GM18498 (cell line): ENCODE results near the gene EIF4G3.

ENCODE experiments used
- ATAC-seq: cut with Tn5 transposase; IDR thresholded peaks from one replicate; pipeline ENCODE4 v1.9.1; 2021; ENCODE audit warnings: mild to moderate bottlenecking, moderate library complexity; ENCODE audit not compliant: unreplicated experiment

EIF4G3 gene

GRCh38 chr1:20786253-20787028 lies 390.3 kb downstream of the EIF4G3 start:
- peak; percentile 77 for ATAC-seq

- no peak for ATAC-seq
Observed at GRCh38 chr1:20785907-20786252, 390.8 kb downstream of the EIF4G3 start.

GRCh38 chr1:20775700-20776099 lies 401.0 kb downstream of the EIF4G3 start:
- no peak for ATAC-seq

GRCh38 chr1:20771780-20772179 lies 404.9 kb downstream of the EIF4G3 start:
- ATAC-seq: no peak

DNA sequence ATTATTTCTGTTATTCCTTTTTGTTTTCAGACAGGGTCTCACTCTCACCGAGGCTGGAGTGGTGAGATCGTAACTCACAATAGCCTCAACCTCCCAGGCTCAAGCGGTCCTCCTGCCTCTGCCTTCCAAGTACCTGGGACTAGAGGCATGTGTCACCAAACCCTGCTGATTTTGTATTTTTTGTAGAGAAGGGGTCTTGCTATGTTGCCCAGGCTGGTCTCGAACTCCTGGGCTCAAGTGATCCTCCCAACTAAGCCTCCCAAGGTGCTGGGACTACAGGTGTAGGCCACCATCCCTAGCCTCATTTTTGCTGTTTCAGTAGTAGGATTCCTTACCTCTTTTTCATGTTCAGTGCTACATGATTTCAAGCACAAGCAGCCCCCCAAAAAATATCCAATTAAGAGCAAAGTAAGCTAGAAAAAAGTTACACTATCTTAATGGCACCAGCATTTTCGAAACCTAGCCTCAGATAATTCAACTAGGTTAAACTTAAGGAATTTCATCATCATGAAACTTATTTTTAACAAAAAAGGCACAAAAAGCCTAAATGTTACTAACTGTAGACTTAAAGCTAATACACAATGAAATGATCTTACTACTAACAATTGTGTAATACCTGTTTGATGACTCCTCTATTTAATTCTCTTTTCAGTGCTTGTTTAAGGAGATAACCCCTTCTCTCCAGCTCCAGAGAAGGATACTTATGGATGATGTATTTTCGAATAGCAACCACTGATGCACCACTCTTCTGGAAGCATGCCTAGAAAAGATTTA lies 406.2 kb downstream of the EIF4G3 start:
- ATAC-seq: no peak

DNA sequence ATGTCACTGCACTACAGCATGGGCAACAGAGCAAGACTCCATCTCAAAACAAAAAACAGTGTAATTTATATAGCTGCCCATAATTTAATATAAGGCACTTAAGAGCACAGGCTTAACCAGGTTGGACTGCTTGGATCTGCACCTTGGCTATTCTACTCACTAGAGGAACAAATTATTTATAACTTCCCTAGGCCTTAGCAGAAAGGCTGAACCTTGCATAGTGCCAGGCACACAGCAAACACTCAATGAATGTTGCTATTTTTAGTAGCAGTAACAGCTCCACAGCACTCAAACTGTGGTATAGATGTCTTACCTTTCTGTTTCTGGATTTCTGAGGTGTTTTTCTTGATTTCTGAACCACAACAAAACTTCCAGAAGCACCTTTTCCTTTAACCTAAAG lies 409.4 kb downstream of the EIF4G3 start:
- ATAC-seq: no peak

GRCh38 chr1:20763417-20763816 lies 413.3 kb downstream of the EIF4G3 start:
- ATAC-seq: no peak

DNA sequence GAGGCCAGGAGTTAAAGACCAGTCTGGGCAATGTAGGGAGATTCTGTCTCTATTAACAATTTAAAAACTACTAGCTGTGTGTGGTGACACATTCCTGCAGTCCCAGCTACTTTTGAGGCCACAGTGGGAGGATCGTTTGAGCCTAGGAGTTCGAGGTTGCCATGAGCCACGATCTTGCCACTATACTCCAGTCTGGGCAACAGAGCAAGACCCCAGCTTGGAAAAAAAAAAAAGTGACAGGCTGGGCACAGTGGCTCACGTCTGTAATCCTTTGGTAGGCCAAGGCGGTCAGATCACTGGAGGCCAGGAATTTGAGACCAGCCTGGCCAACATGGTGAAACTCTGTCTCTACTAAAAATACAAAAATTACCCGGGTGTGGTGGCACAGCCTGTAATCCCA lies 416.4 kb downstream of the EIF4G3 start:
- ATAC-seq: no peak
